Colonic mucosa (tissue), 4 donors: Measurements from ENCODE around the gene SNCA. TPM values are rescaled to one million over a fixed set of nuclear protein-coding genes. Genes with fewer than 3 reads are reported as not detected.

ENCODE experiments used
- DNase-seq: peaks from one replicate; pipeline ENCODE4 v3.0.0-alpha.2; 2020
- H3K27ac ChIP-seq: fragments of 200-600 bp; one replicate; pipeline ENCODE4 v1.8.0; 2021
- H3K27me3 ChIP-seq: fragments of 200-600 bp; one replicate; pipeline ENCODE4 v1.8.0; 2021
- H3K36me3 ChIP-seq: fragments of 200-600 bp; one replicate; pipeline ENCODE4 v1.8.0; 2021
- H3K4me1 ChIP-seq: fragments of 200-600 bp; one replicate; pipeline ENCODE4 v1.8.0; 2021; ENCODE audit warnings: mild to moderate bottlenecking
- H3K4me3 ChIP-seq: fragments of 200-600 bp; one replicate; pipeline ENCODE4 v1.8.0; 2021
- H3K9ac ChIP-seq, 2 donors: one replicate each; pipeline ENCODE4 v1.7.0; 2013; ENCODE audit warnings: control low read depth in 2 of 2, low read depth in 2 of 2, low read length in 2 of 2
- H3K9me3 ChIP-seq: fragments of 200-600 bp; one replicate; pipeline ENCODE4 v1.8.0; 2021
- CTCF ChIP-seq: fragments of 200-600 bp; IDR thresholded peaks from one replicate; pipeline ENCODE4 v1.8.0; 2022; ENCODE audit warnings: antibody characterized with exemption, mild to moderate bottlenecking
- intact Hi-C: fragments of 100-400 bp; cut with DNase I; formaldehyde crosslinking; loops from one replicate; pipeline ENCODE4 v1.14.1; 2022
- total RNA-seq, 2 donors: library from RNA; stranded (reverse); fragmentation: NEBNext Ultra II Directional in 1 of 2; extraction: Animal tissue kit (Norgen Biotek cat#: 25700) in 1 of 2; gene quantifications; one replicate each; pipeline ENCODE4 v1.2.1, GENCODE V29; 2021
- donor health status: healthy.
- donor health status: DM: no; HTN: no; CAD: no.
- donor health status: DM: no; HTN: no; CAD: no.

SNCA gene
- total RNA-seq, 2 donors from 2014 or later = 1.2 to 5.7 TPM

DNA sequence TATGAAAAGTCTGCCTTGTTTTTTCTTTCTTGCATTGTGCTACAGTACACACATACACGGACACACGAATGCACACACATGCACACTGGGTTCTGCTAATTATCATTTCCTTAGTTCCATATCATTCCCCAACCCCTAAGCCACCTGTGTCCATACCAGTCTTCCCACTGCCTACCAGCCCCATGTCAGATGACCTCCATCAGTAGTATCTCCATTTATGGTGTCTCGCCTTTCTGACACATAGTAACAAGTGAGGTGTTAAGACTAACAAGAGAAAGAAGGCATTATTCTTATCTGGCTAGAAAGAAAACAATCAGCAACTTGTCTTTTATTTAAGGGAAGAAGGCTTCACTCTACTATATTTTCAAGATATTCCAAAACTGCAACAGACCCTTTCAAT, 67.1 kb downstream of the SNCA start:
- no peak for DNase-seq
- no peaks in the 10 kb centered on the region for H3K9me3 ChIP-seq
- no peak overlapping the region for H3K27ac ChIP-seq
- no peak overlapping the region for H3K9ac ChIP-seq
- H3K27me3 ChIP-seq = no peaks in the 10 kb centered on the region
- no peak overlapping the region for H3K4me3 ChIP-seq
- H3K4me1 ChIP-seq = no peaks in the 10 kb centered on the region
- intact Hi-C loops = no loop called here
- TF ChIP-seq CTCF = no peak
- H3K36me3 ChIP-seq = no peaks in the 10 kb centered on the region

DNA sequence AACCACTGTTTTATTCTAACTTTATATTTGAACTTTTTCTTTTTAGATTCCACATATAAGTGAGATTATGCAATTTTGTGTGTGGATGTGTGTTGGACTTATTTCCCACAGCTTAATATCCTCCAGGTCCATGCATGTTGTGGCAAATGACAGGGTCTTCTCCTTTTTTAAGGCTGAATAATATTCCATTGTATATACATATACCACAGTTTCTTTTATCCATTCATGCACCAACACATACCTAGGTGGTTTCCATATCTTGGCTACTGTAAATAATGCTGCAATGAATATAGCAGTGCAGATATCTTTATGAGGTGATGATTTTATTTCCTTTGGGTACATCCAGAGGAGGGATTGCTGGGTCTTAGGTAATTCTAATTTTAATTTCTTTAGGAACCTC, 69.0 kb downstream of the SNCA start:
- intact Hi-C loops = no loop called here
- no peak overlapping the region for H3K27ac ChIP-seq
- H3K4me1 ChIP-seq = no peaks in the 10 kb centered on the region
- DNase-seq = no peak
- H3K9me3 ChIP-seq = no peaks in the 10 kb centered on the region
- TF ChIP-seq CTCF = no peak
- no peaks in the 10 kb centered on the region for H3K27me3 ChIP-seq
- H3K4me3 ChIP-seq = no peak overlapping the region
- no peak overlapping the region for H3K9ac ChIP-seq
- no peaks in the 10 kb centered on the region for H3K36me3 ChIP-seq

DNA sequence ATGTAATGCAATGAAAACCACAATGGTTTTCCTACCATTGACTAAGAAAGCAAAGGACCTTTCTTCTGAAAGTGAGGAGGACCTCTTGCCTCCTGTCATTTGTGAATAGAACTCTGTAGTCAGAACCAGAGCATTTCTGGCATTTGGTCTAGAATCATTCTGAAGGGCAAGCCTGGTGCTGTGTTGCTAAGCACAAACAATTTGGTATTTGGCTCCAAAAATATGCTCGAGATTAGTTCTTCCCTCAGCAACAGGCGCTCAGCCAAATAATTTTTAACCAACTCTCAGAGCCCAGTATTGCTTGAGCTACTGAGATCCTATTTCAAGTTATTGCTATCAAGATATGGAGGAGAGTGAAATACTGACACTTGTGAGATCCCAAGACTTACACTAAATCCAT, 71.0 kb downstream of the SNCA start:
- H3K4me3 ChIP-seq = no peak overlapping the region
- no peaks in the 10 kb centered on the region for H3K9me3 ChIP-seq
- DNase-seq = no peak
- no peaks in the 10 kb centered on the region for H3K27me3 ChIP-seq
- H3K4me1 ChIP-seq = no peaks in the 10 kb centered on the region
- intact Hi-C loops = no loop called here
- no peak overlapping the region for H3K9ac ChIP-seq
- TF ChIP-seq CTCF = no peak
- H3K27ac ChIP-seq = no peak overlapping the region
- no peaks in the 10 kb centered on the region for H3K36me3 ChIP-seq

GRCh38 chr4:89765528-89765927, 71.4 kb downstream of the SNCA start:
- no peak overlapping the region for H3K9ac ChIP-seq
- no peak for TF ChIP-seq CTCF
- H3K27ac ChIP-seq = no peak overlapping the region
- no peaks in the 10 kb centered on the region for H3K9me3 ChIP-seq
- H3K27me3 ChIP-seq = no peaks in the 10 kb centered on the region
- no peak overlapping the region for H3K4me3 ChIP-seq
- intact Hi-C loops = no loop called here
- no peaks in the 10 kb centered on the region for H3K36me3 ChIP-seq
- no peaks in the 10 kb centered on the region for H3K4me1 ChIP-seq
- DNase-seq = no peak

DNA sequence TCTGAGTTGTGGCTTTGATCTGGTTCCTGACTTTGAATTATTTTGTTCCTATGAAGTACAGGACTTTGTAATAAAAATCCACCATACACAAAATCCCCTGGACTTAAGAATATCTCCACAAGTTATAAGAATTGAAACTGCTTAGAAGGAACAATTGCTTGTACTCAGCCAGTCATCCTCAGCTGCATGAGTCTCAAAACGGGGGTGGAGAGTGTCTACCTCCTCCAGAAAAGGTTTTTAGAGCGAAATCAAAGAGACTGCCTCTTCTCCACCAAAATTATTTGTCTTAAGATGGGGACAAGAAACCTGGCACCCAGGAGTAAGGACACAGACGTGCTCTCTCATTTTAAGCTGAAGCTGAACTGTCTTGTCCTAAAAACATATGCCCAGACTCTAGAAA, 74.7 kb downstream of the SNCA start:
- Histone ChIP-seq H3K4me1 (no peaks in the 10 kb centered on the region), H3K9ac (no peak overlapping the region), H3K36me3 (no peaks in the 10 kb centered on the region), H3K27ac (no peak overlapping the region), H3K9me3 (no peaks in the 10 kb centered on the region), H3K27me3 (no peaks in the 10 kb centered on the region), H3K4me3 (no peak overlapping the region)
- no peak for DNase-seq
- intact Hi-C loops = no loop called here
- TF ChIP-seq CTCF = no peak

DNA sequence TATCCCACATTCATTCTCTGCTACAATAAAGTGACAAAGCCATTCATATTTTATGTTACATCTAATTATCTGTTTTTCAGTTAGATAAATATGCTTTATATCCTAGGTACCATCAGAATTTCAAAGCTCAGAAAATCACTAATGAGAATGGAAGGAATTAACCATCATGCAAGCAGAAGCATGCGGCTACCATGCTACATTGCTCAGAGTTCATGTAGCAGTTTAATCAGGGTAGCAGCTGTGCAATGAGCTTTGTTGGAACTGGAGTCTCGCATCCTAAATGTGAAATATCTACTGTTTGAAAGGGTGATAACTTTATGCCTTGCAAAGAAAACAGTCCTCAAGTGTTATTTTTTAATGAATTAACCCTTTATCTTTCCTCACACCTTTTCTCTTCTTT, 77.5 kb downstream of the SNCA start:
- H3K27ac ChIP-seq = no peak overlapping the region
- H3K27me3 ChIP-seq = no peaks in the 10 kb centered on the region
- no peaks in the 10 kb centered on the region for H3K4me1 ChIP-seq
- H3K36me3 ChIP-seq = no peaks in the 10 kb centered on the region
- H3K4me3 ChIP-seq = no peak overlapping the region
- intact Hi-C loops = no loop called here
- no peak overlapping the region for H3K9ac ChIP-seq
- no peaks in the 10 kb centered on the region for H3K9me3 ChIP-seq
- DNase-seq = no peak
- no peak for TF ChIP-seq CTCF
